ENCODE measurements around the gene CHMP1B.
"Not testable (repeated sequence)": the region's sequence is repeated elsewhere in the genome, so short reads cannot be mapped to it uniquely, and the experiment has no call there.

The CHMP1B gene

GRCh38 chr18:11840493-11840892, 10.7 kb upstream of the CHMP1B start:
- DNase-seq (ENCODE audit: low spot score): no peak

- DNase-seq (ENCODE audit: low spot score): no peak
These were observed 8.7 kb upstream of the CHMP1B start for GRCh38 chr18:11842562-11842961.

GRCh38 chr18:11844436-11844835, 6.8 kb upstream of the CHMP1B start:
- DNase-seq (ENCODE audit: low spot score): no peak

GRCh38 chr18:11845654-11846053, 5.6 kb upstream of the CHMP1B start:
- no peak for DNase-seq (ENCODE audit: low spot score)

GRCh38 chr18:11847811-11848210, 3.4 kb upstream of the CHMP1B start:
- DNase-seq (ENCODE audit: low spot score): no peak

GRCh38 chr18:11849279-11849678, 1.9 kb upstream of the CHMP1B start:
- DNase-seq (ENCODE audit: low spot score): no peak

GRCh38 chr18:11849841-11850634, 1.2 kb upstream of the CHMP1B start:
- peak; percentile 57 for DNase-seq (ENCODE audit: low spot score)

GRCh38 chr18:11850821-11851145, 430 bp upstream of the CHMP1B start:
- DNase-seq (ENCODE audit: low spot score): no peak

GRCh38 chr18:11851806-11852337, 659 bp downstream of the CHMP1B start:
- DNase-seq (ENCODE audit: low spot score): peak; percentile 37

- not testable (repeated sequence) for DNase-seq (ENCODE audit: low spot score)
These were observed 3.3 kb downstream of the CHMP1B start for GRCh38 chr18:11854554-11854953.

GRCh38 chr18:11857177-11857887, 6.1 kb downstream of the CHMP1B start:
- DNase-seq (ENCODE audit: low spot score): no peak

GRCh38 chr18:11859282-11859830, 8.1 kb downstream of the CHMP1B start:
- no peak for DNase-seq (ENCODE audit: low spot score)

GRCh38 chr18:11859903-11860407, 8.7 kb downstream of the CHMP1B start:
- DNase-seq (ENCODE audit: low spot score): no peak

- no peak for DNase-seq (ENCODE audit: low spot score)
These were observed 9.6 kb downstream of the CHMP1B start for GRCh38 chr18:11860594-11861450.

GRCh38 chr18:11861583-11862288, 10.5 kb downstream of the CHMP1B start:
- DNase-seq (ENCODE audit: low spot score): no peak

GRCh38 chr18:11862468-11863137, 11.4 kb downstream of the CHMP1B start:
- DNase-seq (ENCODE audit: low spot score): no peak

GRCh38 chr18:11864471-11864870, 13.3 kb downstream of the CHMP1B start:
- DNase-seq (ENCODE audit: low spot score): no peak

- DNase-seq (ENCODE audit: low spot score): no peak
These were observed 13.9 kb downstream of the CHMP1B start for GRCh38 chr18:11865071-11865470.

GRCh38 chr18:11866329-11866728, 15.1 kb downstream of the CHMP1B start:
- no peak for DNase-seq (ENCODE audit: low spot score)

- no peak for DNase-seq (ENCODE audit: low spot score)
These were observed 15.6 kb downstream of the CHMP1B start for GRCh38 chr18:11866764-11867163.

GRCh38 chr18:11868230-11868629, 17.0 kb downstream of the CHMP1B start:
- no peak for DNase-seq (ENCODE audit: low spot score)

Measured in hematopoietic multipotent progenitor cell treated with erythropoietin and hydrocortisone succinate and interleukin-3 and kit ligand, for 15 days (in vitro differentiated cells).